IMR-90 (cell line): Measurements from ENCODE around the gene RAB25. TPM values are rescaled to one million over a fixed set of nuclear protein-coding genes. Genes with fewer than 3 reads are reported as not detected.
A peak's percentile ranks its signal among the peaks of the same experiment; 100 is the strongest.

Source experiments
- ATAC-seq: fragments of 200-7000 bp; cut with Tn5 transposase; 2 replicates; pipeline ENCODE4 v1.9.1; 2020; ENCODE audit warnings: low read depth, mild to moderate bottlenecking, moderate library complexity
- BruUV-seq: library from RNA; stranded (reverse); fragments of 400-500 nt; replicated peaks from 2 replicates; lab custom pipeline; 2021; lab: Mats Ljungman, UMichigan
- CTCF ChIA-PET: fragments of 300-600 bp; formaldehyde crosslinking; extraction: SDS; loops from one replicate; lab custom pipeline; 2021; ENCODE audit warnings: antibody characterized with exemption; lab: Yijun Ruan, JAX
- POLR2A ChIA-PET: fragments of 300-600 bp; sonication (Branson Sonifier 250); formaldehyde crosslinking; loops from one replicate; lab custom pipeline; 2022; ENCODE audit warnings: antibody characterized with exemption; ENCODE audit not compliant: unreplicated experiment; lab: Charles Lee
- DNase-seq: peaks from one replicate; pipeline ENCODE4 v3.0.0; 2013
- H2AFZ ChIP-seq: replicated peaks from 2 replicates; pipeline ENCODE3; 2013; ENCODE audit warnings: low read length, mild to moderate bottlenecking; ENCODE audit not compliant: poor library complexity
- H2AK5ac ChIP-seq: 2 replicates; pipeline ENCODE4 v1.6.1; 2013; ENCODE audit warnings: low read depth, low read length, inconsistent platforms
- H2AK9ac ChIP-seq: replicated peaks from 2 replicates; pipeline ENCODE3; 2013; ENCODE audit warnings: mild to moderate bottlenecking, low read depth, low read length, moderate library complexity; ENCODE audit not compliant: poor library complexity
- H2BK120ac ChIP-seq: 2 replicates; pipeline ENCODE4 v1.6.1; 2013; ENCODE audit warnings: low read depth, low read length, inconsistent platforms
- H2BK15ac ChIP-seq: 3 replicates; pipeline ENCODE4 v1.6.1; 2013; ENCODE audit warnings: low read depth, low read length, inconsistent platforms
- H2BK20ac ChIP-seq: 2 replicates; pipeline ENCODE4 v1.6.1; 2013; ENCODE audit warnings: low read depth, mild to moderate bottlenecking, inconsistent platforms, low read length, moderate library complexity
- H2BK5ac ChIP-seq: 2 replicates; pipeline ENCODE4 v1.6.1; 2013; ENCODE audit warnings: mild to moderate bottlenecking, low read depth, low read length, inconsistent platforms; ENCODE audit not compliant: poor library complexity, severe bottlenecking
- H3K14ac ChIP-seq: replicated peaks from 2 replicates; pipeline ENCODE4 v1.6.1; 2013; ENCODE audit warnings: low read depth, low read length, inconsistent platforms
- H3K18ac ChIP-seq: 2 replicates; pipeline ENCODE4 v1.6.1; 2013; ENCODE audit warnings: low read depth, low read length, control low read depth
- H3K23ac ChIP-seq: 2 replicates; pipeline ENCODE4 v1.6.1; 2013; ENCODE audit warnings: low read depth, low read length, inconsistent platforms
- H3K27ac ChIP-seq: 2 replicates; pipeline ENCODE4 v1.5.1; 2013; ENCODE audit warnings: mild to moderate bottlenecking, control low read depth, low read length; ENCODE audit not compliant: insufficient read depth
- H3K27me3 ChIP-seq: 2 replicates; pipeline ENCODE4 v1.6.1; 2013; ENCODE audit warnings: low read length; ENCODE audit not compliant: control insufficient read depth, insufficient read depth
- H3K36me3 ChIP-seq: 2 replicates; pipeline ENCODE4 v1.6.1; 2013; ENCODE audit warnings: low read length, mixed read lengths; ENCODE audit not compliant: control insufficient read depth, insufficient read depth
- H3K4ac ChIP-seq: 2 replicates; pipeline ENCODE4 v1.6.1; 2013; ENCODE audit warnings: low read depth, low read length, inconsistent platforms
- H3K4me1 ChIP-seq: 2 replicates; pipeline ENCODE4 v1.6.1; 2013; ENCODE audit warnings: low read length, mixed read lengths; ENCODE audit not compliant: control insufficient read depth, insufficient read depth
- H3K4me2 ChIP-seq: 2 replicates; pipeline ENCODE4 v1.6.1; 2013; ENCODE audit warnings: low read depth, mild to moderate bottlenecking, control low read depth, low read length, moderate library complexity
- H3K4me3 ChIP-seq: 2 replicates; pipeline ENCODE4 v1.5.1; 2013; ENCODE audit warnings: low read depth, mild to moderate bottlenecking, control low read depth, low read length, moderate library complexity; ENCODE audit not compliant: insufficient read depth
- H3K56ac ChIP-seq: 2 replicates; pipeline ENCODE4 v1.6.1; 2013; ENCODE audit warnings: low read length, inconsistent platforms; ENCODE audit not compliant: insufficient read depth; ENCODE audit errors: extremely low read depth
- H3K79me1 ChIP-seq, 2 experiments: 2 replicates each; pipeline ENCODE4 v1.6.1; 2013; ENCODE audit warnings: low read length in 2 of 2, inconsistent platforms in 1 of 2, low read depth in 1 of 2
- H3K9ac ChIP-seq: 2 replicates; pipeline ENCODE4 v1.6.1; 2013; ENCODE audit warnings: low read depth, low read length, control low read depth
- H3K9me1 ChIP-seq: 2 replicates; pipeline ENCODE4 v1.6.1; 2013; ENCODE audit warnings: low read length, inconsistent platforms; ENCODE audit not compliant: insufficient read depth
- H3K9me3 ChIP-seq: 2 replicates; pipeline ENCODE4 v1.6.1; 2013; ENCODE audit warnings: low read length; ENCODE audit not compliant: control insufficient read depth, insufficient read depth
- H4K20me1 ChIP-seq: 2 replicates; pipeline ENCODE4 v1.6.1; 2013; ENCODE audit warnings: low read length, inconsistent platforms; ENCODE audit not compliant: insufficient read depth
- H4K5ac ChIP-seq: 2 replicates; pipeline ENCODE4 v1.6.1; 2013; ENCODE audit warnings: mild to moderate bottlenecking, low read depth, low read length, control low read depth
- H4K8ac ChIP-seq, 2 experiments: 2 replicates each; pipeline ENCODE4 v1.6.1; 2013; ENCODE audit warnings: low read depth in 2 of 2, low read length in 2 of 2, control low read depth in 1 of 2, inconsistent platforms in 1 of 2
- H4K91ac ChIP-seq: 2 replicates; pipeline ENCODE4 v1.6.1; 2013; ENCODE audit warnings: low read depth, low read length, inconsistent platforms; ENCODE audit not compliant: insufficient read depth
- BHLHE40 ChIP-seq: fragments of 150-350 bp; IDR thresholded peaks from 2 replicates; pipeline ENCODE4 v1.6.1; 2016; ENCODE audit warnings: mild to moderate bottlenecking, low read depth, low read length
- CHD1 ChIP-seq: IDR thresholded peaks from 2 replicates; pipeline ENCODE4 v1.6.1; 2012; ENCODE audit warnings: low read depth, low read length, improper control_type of control experiment
- CTCF ChIP-seq: conservative IDR thresholded peaks from 2 replicates; pipeline ENCODE4 v1.5.1; 2012; ENCODE audit warnings: mild to moderate bottlenecking, low read depth, low read length, improper control_type of control experiment
- ELK1 ChIP-seq: fragments of 150-350 bp; IDR thresholded peaks from 2 replicates; pipeline ENCODE4 v1.6.1; 2016; ENCODE audit warnings: low read depth, mild to moderate bottlenecking, low read length, moderate library complexity, borderline replicate concordance
- MAFK ChIP-seq: IDR thresholded peaks from 2 replicates; pipeline ENCODE4 v1.6.1; 2012; ENCODE audit warnings: low read depth, low read length, improper control_type of control experiment
- MAZ ChIP-seq: IDR thresholded peaks from 2 replicates; pipeline ENCODE4 v1.6.1; 2012; ENCODE audit warnings: low read depth, mild to moderate bottlenecking, low read length, improper control_type of control experiment, moderate library complexity, borderline replicate concordance
- MXI1 ChIP-seq: IDR thresholded peaks from 2 replicates; pipeline ENCODE4 v1.6.1; 2012; ENCODE audit warnings: low read depth, mild to moderate bottlenecking, low read length, moderate library complexity, borderline replicate concordance
- NFE2L2 ChIP-seq: fragments of 150-350 bp; IDR thresholded peaks from 2 replicates; pipeline ENCODE4 v1.6.1; 2016; ENCODE audit warnings: low read depth, mild to moderate bottlenecking, low read length
- POLR2A ChIP-seq: IDR thresholded peaks from 2 replicates; pipeline ENCODE4 v1.6.1; 2012; ENCODE audit warnings: mild to moderate bottlenecking, low read depth, low read length
- RAD21 ChIP-seq: IDR thresholded peaks from 2 replicates; pipeline ENCODE4 v1.6.1; 2012; ENCODE audit warnings: low read length, improper control_type of control experiment
- RCOR1 ChIP-seq: IDR thresholded peaks from 2 replicates; pipeline ENCODE4 v1.6.1; 2012; ENCODE audit warnings: mild to moderate bottlenecking, low read length, improper control_type of control experiment; ENCODE audit not compliant: insufficient replicate concordance
- RFX5 ChIP-seq: IDR thresholded peaks from 2 replicates; pipeline ENCODE4 v1.8.0; 2012; ENCODE audit warnings: low read depth, mild to moderate bottlenecking, low read length, moderate library complexity
- USF2 ChIP-seq: fragments of 150-350 bp; IDR thresholded peaks from 2 replicates; pipeline ENCODE4 v1.6.1; 2017; ENCODE audit warnings: mild to moderate bottlenecking, antibody characterized with exemption, low read length, low read depth
- WGBS, 2 experiments: methylation state at CpG; one replicate each; pipeline versions ENCODE4 v1.1.5 to v1.1.7; 2013; ENCODE audit warnings: missing lambda C conversion rate in 2 of 2; ENCODE audit not compliant: insufficient read length in 1 of 2; ENCODE audit errors: extremely low coverage in 2 of 2; 5-methylcytosine and 5-hydroxymethylcytosine counted together
- dilution Hi-C: fragments of 300-500 bp; cut with HindIII; formaldehyde crosslinking; loops from one replicate; pipeline ENCODE4 v1.14.3; 2018; ENCODE audit warnings: low sequenced_read_pairs; ENCODE audit not compliant: unreplicated experiment
- in situ Hi-C: fragments of 300-500 bp; cut with MboI; formaldehyde crosslinking; loops from 3 replicates; pipeline ENCODE4 v1.14.3; 2019; ENCODE audit warnings: low sequenced_read_pairs, inconsistent platforms, mixed read lengths
- intact Hi-C: fragments of 100-400 bp; cut with micrococcal nuclease; formaldehyde crosslinking; loops from 2 replicates; pipeline ENCODE4 v1.10.0; 2022
- polyA plus RNA-seq, 3 experiments: library from polyadenylated mRNA; depleted of rRNA; stranded (reverse); fragments of >200 nt; gene quantifications; 2 replicates each; pipeline ENCODE4 v1.2.3, GENCODE V29; 2012; ENCODE audit warnings: low replicate concordance in 1 of 3
- total RNA-seq: library from RNA; depleted of rRNA; stranded (reverse); fragments of >200 nt; gene quantifications from 2 replicates; pipeline ENCODE4 v1.2.3, GENCODE V29; 2012

The RAB25 gene
- total and polyA plus RNA-seq, 2 of the 4 experiments (the other 2 are of a cell fraction), result not detected

- Histone ChIP-seq H3K18ac (peak overlapping the region; percentile 34), H2AK5ac (peak overlapping the region; percentile 96), H2BK20ac (peak overlapping the region; percentile 81), H2BK5ac (peak overlapping the region; percentile 72), H3K9ac (peak overlapping the region; percentile 45; the same call in 1 of the 2 replicates), H2BK15ac (peak overlapping the region; percentile 63; the same call in 2 of the 3 replicates), H3K4me2 (no peak overlapping the region; the same call in 1 of the 2 replicates), H3K9me3 (no peaks in the 10 kb centered on the region), H3K4ac (peak overlapping the region; percentile 97), H4K5ac (peak overlapping the region; percentile 62), H3K4me1 (peaks cover 50% of the 10 kb centered on the region), H4K91ac (peak overlapping the region; percentile 69), H4K8ac (peak overlapping the region; percentile 72 to 85; a peak in 3 of 4 replicates), H3K14ac (peak overlapping the region; percentile 68), H3K56ac (no peak overlapping the region), H3K27me3 (no peaks in the 10 kb centered on the region), H3K27ac (peak overlapping the region; percentile 74), H3K23ac (peak overlapping the region; percentile 2), H3K36me3 (no peaks in the 10 kb centered on the region), H4K20me1 (no peaks in the 10 kb centered on the region), H3K9me1 (peaks cover 43% of the 10 kb centered on the region), H2AK9ac (peak overlapping the region; percentile 96), H2AFZ (peak overlapping the region; percentile 75), H3K4me3 (no peak overlapping the region), H2BK120ac (peak overlapping the region; percentile 74), H3K79me1 (peaks cover 22 to 71% of the 10 kb centered on the region in 2 experiments)
- 83% methylated on average over 1 of the region's 11 CpGs; no CpG with 5 or more reads in 1 of the 2 experiments for WGBS, 2 experiments
- dilution Hi-C loops, result no loop called here
- ChIA-PET CTCF (interaction anchor here (0.6 kb wide), 1 partner anchor 8 kb away, joined by 4 read pairs; no protein-coding TSS in a partner anchor), POLR2A (no interaction called here)
- BruUV-seq, result no TSS peak
- DNase-seq (peak; percentile 49), ATAC-seq (no peak; the same call in 1 of the 2 replicates)
- in situ Hi-C loops, result no loop called here
- intact Hi-C loops, result no loop called here
- TF ChIP-seq CTCF (no peak), MXI1 (no peak), BHLHE40 (no peak), ELK1 (no peak), USF2 (no peak), RFX5 (no peak), MAFK (no peak), CHD1 (no peak), RAD21 (no peak), POLR2A (no peak; the same call in none of the 2 replicates), NFE2L2 (no peak), RCOR1 (no peak), MAZ (no peak)
Observed at GRCh38 chr1:156104861-156105832, 44.2 kb downstream of the RAB25 start.
